Activated CD4-positive, alpha-beta T cell treated with anti-CD3 and anti-CD28 coated beads for 24 hours (primary cell): ENCODE results near the gene IL12RB2.
"Not testable (repeated sequence)": the region's sequence is repeated elsewhere in the genome, so short reads cannot be mapped to it uniquely, and the experiment has no call there.

Source experiments
- DNase-seq, 2 donors: peaks; one replicate each; pipeline ENCODE4 v3.0.0-alpha.2; 2020; ENCODE audit warnings: low read depth in 2 of 2

The IL12RB2 gene

DNA sequence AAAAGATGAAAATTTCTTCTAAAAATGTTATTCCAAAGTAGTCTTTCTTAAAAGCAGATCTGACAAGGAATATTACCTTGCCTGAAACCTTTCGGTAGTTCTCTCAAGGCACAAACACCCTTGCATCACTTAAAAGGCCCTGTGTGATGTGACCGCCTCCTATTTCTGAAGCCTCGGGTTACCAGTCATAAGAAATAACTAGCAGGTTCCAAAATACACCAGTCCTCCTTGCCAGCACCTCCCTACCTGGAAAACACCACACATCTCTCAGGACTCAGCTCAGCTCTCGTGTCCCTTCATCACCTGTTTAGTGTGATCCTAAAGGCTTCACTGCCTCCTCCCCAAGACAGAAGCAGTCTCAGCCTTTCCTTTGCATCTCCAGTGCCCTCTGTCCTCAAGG, 86.9 kb downstream of the IL12RB2 start:
- DNase-seq: no peak

DNA sequence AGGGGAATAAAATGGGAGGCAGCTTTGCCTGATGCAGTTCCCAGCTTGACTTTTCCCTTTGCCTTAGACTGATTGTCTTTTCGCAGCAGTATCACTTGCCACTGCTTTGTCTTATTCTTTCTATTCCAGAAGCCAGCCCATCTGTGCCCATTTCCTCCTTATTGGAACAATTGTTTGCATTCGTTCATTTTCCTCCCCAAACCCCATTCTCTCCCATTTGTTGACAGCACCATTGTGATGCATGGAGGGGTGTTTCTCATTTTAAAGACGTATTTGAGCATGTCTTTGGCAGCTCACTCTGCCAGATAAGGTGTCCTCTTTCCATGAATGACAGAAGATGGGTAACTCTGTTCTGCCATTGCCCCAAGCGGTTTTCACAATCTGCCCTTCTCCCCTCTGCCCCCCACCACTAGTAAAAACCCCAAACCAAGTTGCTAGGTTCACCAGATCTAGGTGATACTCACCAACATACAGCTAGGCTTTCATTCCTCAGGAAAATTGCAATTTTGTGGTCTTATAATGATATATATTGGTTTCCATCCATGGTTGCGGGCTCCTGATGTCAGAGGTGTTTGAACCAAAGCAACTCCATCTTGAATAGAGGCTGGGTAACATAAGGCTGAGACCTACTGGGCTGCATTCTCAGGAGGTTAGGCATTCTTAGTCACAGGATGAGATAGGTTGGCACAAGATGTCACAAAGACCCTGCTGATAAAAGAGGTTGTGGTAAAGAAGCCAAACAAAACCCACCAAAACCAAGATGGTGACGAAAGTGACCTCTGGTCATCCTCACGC, 91.7 kb downstream of the IL12RB2 start:
- no peak for DNase-seq

DNA sequence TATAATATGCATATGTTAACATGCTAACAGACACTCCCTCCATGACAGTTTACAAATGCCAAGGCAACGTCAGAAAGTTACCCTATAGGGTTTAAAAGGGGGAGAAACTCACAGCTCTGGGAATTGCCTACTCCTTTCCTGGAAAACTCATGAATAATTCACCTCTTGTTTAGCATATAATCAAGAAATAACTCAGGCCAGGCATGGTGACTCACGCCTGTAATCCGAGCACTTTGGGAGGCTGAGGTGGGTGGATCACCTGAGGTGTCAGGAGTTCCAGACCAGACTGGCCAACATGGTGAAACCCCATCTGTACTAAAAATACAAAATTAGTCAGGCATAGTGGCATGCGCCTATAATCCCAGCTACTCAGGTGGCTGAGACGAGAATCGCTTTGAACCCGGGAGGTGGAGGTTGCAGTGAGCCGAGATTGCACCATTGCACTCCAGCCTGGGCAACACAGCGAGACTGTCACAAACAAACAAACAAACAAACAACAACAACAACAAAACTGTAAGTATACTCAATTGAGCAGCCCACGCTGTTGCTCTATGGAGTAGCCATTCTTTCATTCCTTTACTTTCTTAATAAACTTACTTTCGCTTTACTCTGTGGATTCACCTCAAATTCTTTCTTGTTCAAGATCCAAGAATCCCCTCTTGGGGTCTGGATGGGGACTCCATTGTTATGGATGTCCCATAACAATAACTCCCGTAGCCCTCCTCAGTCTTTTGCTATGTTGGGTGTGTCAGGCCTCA, 92.5 kb downstream of the IL12RB2 start:
- peak; percentile 13 to 53 for DNase-seq

DNA sequence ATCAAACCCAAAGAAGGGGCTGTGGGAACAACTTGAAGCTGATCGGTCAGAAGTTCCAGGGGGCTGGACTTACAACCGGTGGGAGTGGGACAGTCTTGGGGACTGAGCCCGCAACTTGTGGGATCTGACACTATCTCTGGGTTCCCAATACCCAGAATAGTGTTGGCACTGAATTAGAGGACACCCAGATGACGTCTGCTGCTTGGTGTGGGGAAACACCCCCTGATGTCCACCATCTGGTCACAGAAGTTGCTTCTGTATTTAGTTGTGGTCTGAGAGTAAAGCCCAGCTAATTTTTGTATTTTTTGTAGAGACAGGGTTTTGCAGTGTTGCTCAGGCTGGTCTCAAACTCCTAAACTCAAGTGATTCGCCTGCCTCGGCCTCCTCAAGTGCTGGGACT, 93.8 kb downstream of the IL12RB2 start:
- DNase-seq: no peak

DNA sequence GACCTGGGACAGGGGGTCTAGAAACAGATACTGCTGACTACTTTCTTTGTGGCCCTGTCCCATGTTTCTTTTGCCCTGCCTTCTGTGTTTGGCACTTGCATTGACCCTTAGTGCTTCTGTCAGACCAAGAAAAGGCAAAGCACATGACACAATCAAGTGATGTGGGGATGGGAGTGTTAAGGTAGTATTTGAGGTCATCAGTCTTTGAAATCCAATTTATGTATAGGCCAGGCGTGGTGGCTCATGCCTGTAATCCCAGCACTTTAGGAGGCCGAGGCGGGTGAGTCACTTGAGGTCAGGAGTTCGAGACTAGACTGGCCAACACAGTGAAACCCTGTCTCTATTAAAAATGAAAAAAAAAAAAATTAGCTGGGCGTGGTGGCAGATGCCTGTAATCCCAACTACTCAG, 96.5 kb downstream of the IL12RB2 start:
- DNase-seq: no peak

DNA sequence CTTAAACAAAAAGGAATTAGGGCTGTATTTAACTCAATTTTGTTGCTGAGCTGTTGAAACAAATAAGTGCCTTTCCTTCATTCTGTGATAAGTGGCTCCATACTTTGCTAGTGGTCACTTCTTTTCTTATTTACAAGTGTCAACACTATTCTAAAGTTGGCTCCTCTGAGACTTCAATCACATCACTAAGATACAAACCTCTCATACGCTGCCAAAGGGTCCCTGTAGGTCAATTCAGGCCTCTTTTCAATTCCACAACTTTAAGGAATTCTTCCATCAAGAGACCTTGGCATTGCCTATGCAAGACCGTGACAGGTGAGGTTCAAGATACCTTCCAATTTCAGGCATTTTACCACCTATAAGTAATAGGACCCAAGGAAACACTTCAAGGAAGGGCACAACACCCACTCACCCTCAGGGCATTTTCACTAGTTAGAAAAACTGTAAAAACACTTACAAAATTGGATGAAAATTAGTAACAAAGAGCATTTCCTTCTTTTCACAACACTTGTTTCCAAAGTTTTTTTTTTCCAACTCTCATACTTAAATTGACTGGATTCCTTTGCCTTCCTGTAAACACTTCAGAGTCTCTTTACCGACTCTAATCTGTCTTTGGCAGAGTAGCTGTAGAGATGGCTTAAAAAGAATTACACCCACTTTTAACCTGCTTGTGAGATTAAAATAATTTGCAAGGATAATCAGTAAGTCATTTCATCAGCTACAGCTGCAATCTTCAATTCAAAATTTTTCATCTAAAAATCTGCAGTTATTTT, 98.0 kb downstream of the IL12RB2 start:
- DNase-seq: no peak

DNA sequence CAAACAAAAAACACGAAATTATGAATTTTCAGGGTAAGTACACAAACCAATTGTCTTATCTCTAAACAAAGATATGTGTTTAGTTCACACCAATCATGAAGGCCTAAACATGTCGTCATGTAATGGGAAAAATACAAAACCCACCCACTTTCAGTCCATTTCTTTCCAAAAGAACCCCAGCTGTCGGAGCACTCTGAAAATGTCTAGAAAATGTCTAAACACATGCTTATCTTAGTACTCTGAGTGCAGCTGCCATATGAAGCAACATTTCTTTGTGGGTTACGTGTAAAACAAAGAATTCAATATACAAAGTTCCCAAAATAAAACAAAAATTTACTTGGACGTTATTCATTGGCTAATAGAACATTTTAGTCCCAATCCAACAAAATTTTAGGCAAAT, 99.8 kb downstream of the IL12RB2 start:
- no peak for DNase-seq

DNA sequence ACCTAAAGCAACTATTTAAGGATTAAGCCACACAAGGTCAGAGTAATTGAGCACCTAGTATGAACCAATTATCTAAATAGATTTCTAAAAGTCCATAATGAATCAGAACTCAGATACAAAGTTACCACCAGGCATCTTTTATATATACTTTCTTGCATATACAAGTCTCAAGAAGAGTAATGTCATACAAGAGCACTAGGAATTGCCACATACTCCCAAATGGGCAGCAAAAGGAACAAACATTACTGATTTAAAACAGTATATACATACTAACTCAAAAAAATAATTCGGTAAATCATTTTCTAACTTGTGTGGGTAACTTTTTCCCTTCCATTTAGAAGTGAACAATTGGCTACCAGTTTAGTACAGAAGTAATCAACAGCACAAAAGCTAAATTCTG, 100.5 kb downstream of the IL12RB2 start:
- no peak for DNase-seq

DNA sequence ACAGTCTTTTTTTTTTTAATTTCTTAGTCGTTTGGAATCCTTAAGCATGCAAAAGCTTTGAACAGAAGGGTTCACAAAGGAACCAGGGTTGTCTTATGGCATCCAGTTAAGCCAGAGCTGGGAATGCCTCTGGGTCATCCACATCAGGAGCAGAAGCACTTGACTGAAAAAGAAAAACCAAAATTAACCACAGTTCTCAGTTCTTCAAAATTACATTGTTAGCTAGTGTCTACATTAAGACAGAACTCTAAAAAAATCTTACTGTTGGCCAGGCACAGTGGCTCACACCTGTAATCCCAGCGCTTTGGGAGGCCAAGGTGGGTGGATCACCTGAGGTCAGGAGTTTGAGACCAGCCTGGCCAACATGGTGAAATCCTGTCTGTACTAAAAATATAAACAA, 105.4 kb downstream of the IL12RB2 start:
- not testable (repeated sequence) for DNase-seq

DNA sequence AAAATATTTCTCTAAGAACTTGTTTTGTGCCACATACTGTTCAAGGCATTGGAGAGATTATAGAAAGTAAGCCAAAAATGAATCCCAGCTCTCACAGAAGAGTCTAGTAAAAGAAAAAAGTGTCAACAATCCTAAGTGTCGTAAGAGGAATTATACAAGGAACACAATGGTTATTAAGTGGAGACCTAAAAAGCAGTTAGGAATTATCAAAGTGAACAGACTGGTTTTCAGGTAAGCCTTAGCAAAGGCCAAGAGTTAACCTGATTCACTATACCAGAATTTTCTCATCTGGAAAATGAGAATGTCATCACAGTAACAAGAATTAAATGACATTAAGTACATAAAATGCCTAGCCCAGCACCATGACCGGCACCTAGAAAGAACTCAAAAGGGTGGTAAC, 106.9 kb downstream of the IL12RB2 start:
- DNase-seq: no peak

DNA sequence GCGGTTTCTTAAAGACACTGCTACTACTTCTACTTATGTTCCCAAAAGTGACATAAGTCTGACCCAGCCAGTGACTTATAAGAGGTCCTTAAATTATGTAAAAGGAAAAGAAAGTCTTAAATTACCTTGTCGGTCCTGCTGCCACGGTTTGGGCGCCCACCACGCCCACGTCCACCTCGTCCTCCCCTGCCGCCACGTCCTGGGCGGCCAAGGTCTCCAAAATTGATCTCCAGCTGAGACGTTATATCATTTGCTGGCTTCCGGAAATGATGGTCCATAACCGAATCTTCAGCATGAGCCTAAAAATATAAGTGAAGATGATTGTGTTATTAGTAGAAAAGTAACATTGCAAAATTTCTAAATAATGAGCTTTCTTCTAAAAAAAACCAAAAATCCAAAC, 107.4 kb downstream of the IL12RB2 start:
- DNase-seq: no peak

DNA sequence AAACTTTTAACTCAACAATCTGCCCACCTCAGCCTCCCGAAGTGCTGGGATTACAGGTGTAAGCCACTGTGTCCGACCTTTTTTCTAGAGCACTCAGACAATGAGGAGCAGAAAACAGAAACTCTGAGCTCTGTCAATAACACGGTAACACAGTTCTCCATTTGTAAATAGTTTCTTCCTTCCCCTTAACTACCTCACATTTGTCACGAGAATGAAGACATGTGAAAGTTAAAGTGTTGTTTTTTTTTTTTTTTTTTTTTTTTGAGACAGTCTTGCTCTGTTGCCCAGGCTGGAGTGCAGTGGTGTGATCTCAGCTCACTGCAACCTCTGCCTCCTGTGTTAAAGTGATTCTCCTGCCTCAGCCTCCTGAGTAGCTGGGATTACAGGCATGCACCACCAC, 110.1 kb downstream of the IL12RB2 start:
- DNase-seq: not testable (repeated sequence)

DNA sequence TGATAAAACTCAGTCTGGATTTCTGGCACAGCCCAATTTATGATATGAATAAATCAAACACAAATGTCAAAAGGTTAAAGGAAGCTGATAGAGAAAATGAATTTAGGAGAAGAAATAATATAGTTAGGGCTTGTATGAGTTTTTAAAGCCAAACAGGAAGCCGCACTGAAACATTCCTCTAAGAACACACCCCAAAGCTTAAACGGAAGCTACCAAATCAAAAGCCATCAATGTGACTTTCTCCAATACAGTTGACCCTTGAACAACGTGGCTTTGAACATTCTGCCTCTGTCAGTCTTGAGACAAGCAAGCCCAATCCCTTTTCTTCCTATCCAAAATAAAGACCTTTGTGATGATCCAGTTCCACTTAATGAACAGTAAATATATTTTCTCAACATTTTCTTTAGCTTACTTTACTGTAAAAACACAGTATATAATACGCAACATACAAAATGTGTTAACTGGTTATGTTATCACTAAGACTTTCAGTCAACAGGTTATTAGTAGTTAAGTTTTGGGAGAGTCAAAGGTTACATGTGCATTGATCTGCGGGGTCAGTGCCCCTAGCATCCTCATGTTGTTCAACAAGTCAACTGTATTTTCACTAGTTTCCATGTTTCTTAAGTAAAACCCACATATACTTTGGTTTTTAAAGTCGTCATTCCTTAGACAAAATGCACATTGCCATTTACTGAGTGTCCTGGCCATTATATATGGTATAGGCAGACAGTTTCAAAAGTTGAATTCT, 111.3 kb downstream of the IL12RB2 start:
- no peak for DNase-seq

DNA sequence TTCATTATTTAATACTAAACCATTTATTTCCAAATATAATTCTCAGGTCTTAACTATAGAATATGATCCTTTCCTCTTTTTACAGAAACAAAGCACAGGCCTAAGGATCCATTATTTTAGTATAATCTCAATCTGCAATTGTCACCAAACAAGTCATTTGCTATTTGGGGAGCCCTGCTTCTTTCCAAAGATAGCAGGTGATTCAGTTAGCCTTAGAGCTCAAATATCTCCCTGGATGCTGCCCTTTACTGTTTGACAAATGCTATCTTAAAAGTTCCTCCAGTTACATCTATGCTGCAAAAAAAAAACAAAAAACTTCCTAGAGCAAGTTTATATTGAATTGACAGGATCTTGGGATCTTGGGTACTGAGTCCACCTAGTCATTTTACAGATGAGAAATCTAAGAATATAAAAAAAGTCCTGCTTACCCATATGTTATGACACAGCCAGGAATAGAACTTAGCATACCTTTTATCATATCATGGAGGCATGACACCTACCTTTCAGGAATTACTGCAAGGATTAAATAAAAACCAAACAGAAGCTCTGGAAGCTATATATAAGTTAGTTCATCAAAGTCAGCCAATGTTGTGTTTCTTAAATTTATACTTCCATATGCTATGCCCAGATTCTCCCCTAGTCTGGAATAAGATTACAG, 113.3 kb downstream of the IL12RB2 start:
- no peak for DNase-seq

DNA sequence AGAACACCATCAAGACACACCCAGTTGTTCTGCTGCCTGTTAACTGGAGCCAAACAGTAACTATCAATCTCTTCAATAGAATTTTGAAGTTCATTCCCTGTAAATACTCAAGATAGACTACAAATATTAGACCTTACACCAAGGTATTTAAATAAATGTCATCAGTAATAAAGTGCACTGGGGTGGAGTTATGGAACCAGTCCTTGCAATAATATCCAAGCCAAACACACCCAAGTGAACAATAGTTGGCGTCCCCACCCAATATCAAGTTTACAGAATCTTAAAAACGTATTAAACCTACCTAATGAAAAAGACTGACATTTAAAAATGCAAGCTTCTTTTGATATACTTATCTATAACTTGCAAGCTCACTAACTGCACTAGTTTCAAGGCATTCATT, 119.8 kb downstream of the IL12RB2 start:
- no peak for DNase-seq

DNA sequence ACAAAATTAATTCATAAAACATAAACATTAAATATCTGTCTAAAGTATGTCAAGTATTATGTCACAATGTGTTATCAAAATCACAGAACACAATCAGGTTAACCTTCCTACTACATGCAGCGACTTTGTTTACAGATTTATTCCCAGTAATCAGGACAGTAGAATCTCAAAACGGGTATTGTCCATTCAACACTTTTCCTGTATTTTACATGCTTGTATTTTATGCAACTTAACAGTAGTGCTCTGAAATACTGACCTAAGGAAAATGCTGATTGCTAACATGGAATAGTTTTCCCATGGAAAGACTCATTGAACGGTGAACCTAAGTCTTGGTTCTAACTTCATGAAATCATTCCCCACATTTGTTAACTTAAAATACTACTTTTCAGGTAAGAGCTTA, 120.3 kb downstream of the IL12RB2 start:
- DNase-seq: no peak

DNA sequence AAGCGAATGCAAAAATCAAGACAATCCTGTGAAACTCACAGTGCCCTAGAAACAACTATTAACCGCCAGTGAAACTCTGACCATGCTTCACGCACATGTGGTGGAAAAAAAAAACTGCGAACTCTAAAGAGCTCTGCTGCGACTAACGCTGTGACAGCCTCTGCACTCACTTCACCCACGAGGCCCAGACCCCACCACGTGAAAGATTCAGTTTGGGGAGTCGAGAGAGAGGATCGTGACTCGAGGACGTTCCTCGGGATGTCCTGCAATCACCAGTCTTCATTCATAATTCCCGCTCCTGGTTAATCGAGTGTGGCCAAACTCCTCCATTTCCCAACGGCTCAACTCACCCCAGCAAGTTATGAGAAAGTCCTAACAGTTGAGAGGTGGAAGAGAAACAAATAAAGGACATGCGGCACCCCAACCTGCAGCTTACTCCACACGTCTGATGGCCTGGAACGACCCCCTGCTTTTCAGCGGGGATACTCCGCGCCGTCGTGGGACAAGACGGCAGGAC, 121.4 kb downstream of the IL12RB2 start:
- peak; percentile 27 to 28 for DNase-seq

DNA sequence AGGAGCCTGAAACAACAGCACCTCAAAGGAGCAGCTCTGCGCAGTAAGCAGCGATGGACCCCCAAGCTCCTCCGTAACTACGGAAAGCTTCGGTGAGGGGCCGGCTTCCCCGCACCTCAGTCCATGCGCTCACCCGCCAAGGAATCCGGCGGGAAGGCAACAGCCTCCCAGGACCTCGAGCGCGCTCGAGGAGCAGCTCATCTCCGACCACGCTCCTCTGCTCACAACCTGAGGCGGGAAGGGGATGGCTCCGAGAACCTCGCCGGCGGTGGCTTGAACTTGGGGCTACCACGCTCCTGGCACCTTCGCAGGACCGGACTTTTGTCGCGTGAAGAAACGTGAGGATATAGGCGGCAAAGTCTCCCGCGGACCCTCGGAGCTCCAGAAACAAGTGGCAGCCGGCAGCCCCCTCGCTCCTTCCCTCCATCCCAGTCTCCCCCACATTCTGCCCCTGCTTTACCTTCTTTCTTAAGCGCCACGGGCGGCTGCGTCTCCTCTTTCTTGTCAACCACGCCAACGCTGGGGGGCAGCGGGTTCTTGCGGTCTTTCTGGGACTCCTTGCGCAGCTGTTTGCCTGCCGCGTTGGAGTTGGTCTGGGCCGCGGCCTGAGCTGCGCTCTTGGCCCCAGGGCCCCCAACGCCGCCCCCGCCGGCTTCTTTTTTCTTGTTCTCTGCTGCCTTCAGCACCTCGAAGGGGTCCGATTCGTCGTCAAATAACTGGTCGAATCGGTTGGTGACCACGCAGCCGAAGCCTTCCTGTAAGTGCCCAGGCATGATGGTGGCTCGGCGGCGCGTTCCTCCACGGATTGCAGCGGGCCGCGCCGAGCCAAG, 122.1 kb downstream of the IL12RB2 start:
- peak in 1 of 2 donors; percentile 15 for DNase-seq

DNA sequence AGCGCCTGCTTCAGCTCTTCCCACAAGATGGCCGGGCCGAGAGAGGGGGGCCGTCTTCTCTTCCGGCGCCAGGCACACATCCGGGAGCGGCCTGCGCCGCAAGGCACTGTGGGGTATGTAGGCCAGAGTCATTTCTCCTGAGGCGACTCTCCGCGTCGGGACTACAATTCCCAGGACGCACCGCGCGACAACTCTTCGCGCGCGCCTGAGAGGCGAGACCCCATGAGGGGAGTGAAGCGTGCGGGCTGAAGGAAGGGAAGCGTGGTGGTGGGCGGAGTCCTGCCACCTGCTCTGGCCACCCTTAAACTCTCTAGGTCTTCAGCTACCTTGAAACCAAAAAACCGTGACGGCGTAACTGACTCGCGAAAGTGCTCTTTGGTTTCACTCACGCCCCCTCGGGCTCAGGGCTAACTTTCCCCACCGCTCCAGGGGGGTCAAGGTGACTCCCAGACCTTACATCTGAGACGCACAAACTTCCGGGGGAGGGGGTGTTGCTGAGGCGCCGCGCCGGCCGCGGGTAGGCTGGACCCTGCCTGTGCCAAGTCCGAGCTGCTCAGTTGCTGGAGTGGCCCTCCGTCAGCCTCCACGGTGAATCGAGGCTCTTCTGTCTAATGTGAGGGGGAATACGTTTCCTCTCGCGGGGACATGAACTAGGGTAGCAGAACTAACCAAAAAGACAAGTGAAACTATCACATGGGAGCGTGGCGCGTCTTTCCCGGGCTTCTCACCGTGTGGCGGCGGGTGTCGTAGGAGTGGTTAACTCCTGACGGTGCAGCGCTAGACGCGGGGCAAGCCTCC, 122.9 kb downstream of the IL12RB2 start, which contains the start of gene SERBP1:
SERBP1 (minus strand) TSS at position 45 of the 798 bp plus-strand sequence. CDS start 102 bp downstream, outside the sequence.
- DNase-seq: peak; percentile 87
